ENCODE data around the gene CNTRL.

- TF ChIP-seq CTCF (IDR thresholded peaks at IDR 0.05) (no peak), POLR2A (IDR thresholded peaks at IDR 0.05) (no peak)
These were observed 144.8 kb downstream of the CNTRL start for GRCh38 chr9:121219530-121219929.
